Activated naive CD8-positive, alpha-beta T cell treated with anti-CD3 and anti-CD28 coated beads, Interleukin-2, amount 10 ng/mL, durations not matched to agents 7 days and 5 days (primary cell): ENCODE data around the gene TMEM38A. TPM values are rescaled to one million over a fixed set of nuclear protein-coding genes. Genes with fewer than 3 reads are reported as not detected.
"Not testable (repeated sequence)": the region's sequence is repeated elsewhere in the genome, so short reads cannot be mapped to it uniquely, and the experiment has no call there.

Experiments used
- ATAC-seq: fragments of 150-1000 bp; cut with Tn5 transposase; one replicate; pipeline ENCODE4 v1.10.0; 2021; ENCODE audit warnings: low read depth, moderate library complexity
- POLR2A ChIA-PET: fragments of 350-600 bp; sonication (Branson Sonifier 250); formaldehyde crosslinking; loops from one replicate; lab custom pipeline; 2021; ENCODE audit warnings: antibody characterized with exemption; lab: Charles Lee
- DNase-seq: peaks from one replicate; pipeline ENCODE4 v3.0.0; 2021
- H3K27ac Mint-ChIP-seq: one replicate; pipeline ENCODE4 v1.8.0; 2022; ENCODE audit warnings: mild to moderate bottlenecking, mixed read lengths
- H3K27me3 Mint-ChIP-seq: one replicate; pipeline ENCODE4 v1.8.0; 2022; ENCODE audit warnings: mild to moderate bottlenecking, moderate library complexity, mixed read lengths
- H3K36me3 Mint-ChIP-seq: one replicate; pipeline ENCODE4 v1.8.0; 2021; ENCODE audit warnings: mild to moderate bottlenecking, mixed read lengths
- H3K4me1 Mint-ChIP-seq: one replicate; pipeline ENCODE4 v1.8.0; 2021; ENCODE audit warnings: mixed read lengths
- H3K4me3 Mint-ChIP-seq: one replicate; pipeline ENCODE4 v1.8.0; 2022; ENCODE audit warnings: mild to moderate bottlenecking, moderate library complexity, mixed read lengths
- H3K9me3 Mint-ChIP-seq: one replicate; pipeline ENCODE4 v1.8.0; 2021; ENCODE audit warnings: mixed read lengths
- total RNA-seq, 2 experiments: library from RNA; stranded (reverse); gene quantifications; one replicate each; pipeline ENCODE4 v1.2.3, GENCODE V29; 2021

The TMEM38A gene
- total RNA-seq, 2 experiments from 2014 or later = 0.51 to 1.6 TPM

DNA sequence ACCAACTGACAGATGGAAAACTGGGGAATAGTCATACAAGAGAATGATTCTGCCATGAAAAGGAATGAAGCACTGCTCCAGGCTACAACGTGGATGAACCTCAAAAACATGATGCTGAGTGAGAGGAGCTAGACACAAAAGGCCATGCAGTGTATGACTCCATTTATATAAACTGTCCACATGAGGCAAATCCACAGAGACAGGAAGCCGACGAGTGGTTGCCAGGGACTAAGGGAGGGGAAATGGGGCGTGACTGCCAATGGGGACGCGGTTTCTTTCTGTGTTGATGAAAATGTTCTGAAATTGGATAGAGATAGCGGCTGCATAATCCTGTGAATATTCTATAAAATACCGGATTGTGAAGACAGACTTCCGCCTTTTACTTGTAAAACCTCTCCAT lies 11.2 kb upstream of the TMEM38A start:
- H3K27ac Mint-ChIP-seq = no peak overlapping the region
- peaks cover 38% of the 10 kb centered on the region for H3K36me3 Mint-ChIP-seq
- POLR2A ChIA-PET = interaction anchor here (0.8 kb wide), 1 partner anchor 10 kb away, joined by 3 read pairs; the partner anchor contains the start of gene SMIM7

DNA sequence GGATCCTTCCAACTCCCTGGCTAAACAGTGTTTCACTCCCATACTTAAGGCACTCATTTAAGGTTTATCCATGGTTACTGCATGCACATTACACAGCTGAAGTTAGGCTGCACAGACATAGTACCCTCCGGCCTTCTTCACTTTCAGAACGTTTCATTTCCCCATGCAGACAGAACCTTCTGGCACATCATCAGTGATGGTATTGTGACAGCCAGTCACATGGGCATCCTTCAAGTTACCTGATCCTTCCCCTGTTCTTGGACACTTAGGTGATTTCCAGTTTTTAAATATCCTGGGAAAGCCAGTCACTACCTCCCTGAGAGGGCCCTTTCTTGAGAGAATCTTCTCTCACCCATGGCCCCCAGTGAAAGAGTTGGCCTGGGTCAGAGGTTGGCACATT lies 10.1 kb upstream of the TMEM38A start:
- DNase-seq (no peak), ATAC-seq (no peak)
- peaks cover 39% of the 10 kb centered on the region for H3K36me3 Mint-ChIP-seq
- POLR2A ChIA-PET = interaction anchor here (0.7 kb wide), 1 partner anchor 13 kb away, joined by 3 read pairs; no protein-coding TSS in a partner anchor
- no peaks in the 10 kb centered on the region for H3K9me3 Mint-ChIP-seq
- H3K4me1 Mint-ChIP-seq = peaks cover 9% of the 10 kb centered on the region
- no peaks in the 10 kb centered on the region for H3K27me3 Mint-ChIP-seq
- no peak overlapping the region for H3K4me3 Mint-ChIP-seq
- H3K27ac Mint-ChIP-seq = no peak overlapping the region

More for the DNA sequence above, 11.2 kb upstream of the TMEM38A start:
- Mint-ChIP-seq H3K4me3 (no peak overlapping the region), H3K9me3 (no peaks in the 10 kb centered on the region), H3K4me1 (peaks cover 8% of the 10 kb centered on the region), H3K27me3 (no peaks in the 10 kb centered on the region)
- DNase-seq (no peak), ATAC-seq (no peak)

DNA sequence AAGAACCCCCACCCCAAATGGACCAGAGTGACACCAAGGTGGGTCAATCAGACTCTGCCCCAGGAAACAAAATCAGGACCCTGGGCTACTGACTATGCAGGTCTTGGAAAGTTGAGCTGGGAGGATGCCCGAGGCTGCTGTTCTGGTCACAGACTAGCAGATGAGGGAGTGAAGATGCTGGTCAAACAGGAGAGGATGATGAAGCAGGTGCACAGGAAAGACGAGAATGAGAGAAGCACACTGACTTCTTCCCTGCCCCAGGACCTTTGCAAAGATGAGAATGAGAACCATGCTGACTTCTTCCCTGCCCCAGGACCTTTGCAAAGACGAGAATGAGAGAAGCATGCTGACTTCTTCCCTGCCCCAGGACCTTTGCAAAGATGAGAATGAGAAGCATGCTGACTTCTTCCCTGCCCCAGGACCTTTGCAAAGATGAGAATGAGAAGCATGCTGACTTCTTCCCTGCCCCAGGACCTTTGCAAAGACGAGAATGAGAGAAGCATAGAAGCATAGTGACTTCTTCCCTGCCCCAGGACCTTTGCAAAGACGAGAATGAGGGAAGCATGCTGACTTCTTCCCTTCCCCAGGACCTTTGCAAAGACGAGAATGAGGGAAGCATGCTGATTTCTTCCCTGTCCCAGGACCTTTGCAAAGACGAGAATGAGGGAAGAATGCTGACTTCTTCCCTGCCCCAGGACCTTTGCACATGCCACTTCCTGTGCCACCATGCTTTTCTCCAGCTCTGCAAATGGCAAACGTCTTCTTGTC lies 9.3 kb upstream of the TMEM38A start:
- H3K27me3 Mint-ChIP-seq, ATAC-seq, H3K9me3 Mint-ChIP-seq, DNase-seq, POLR2A ChIA-PET, H3K4me3 Mint-ChIP-seq, H3K27ac Mint-ChIP-seq: not testable (repeated sequence)
- Mint-ChIP-seq H3K4me1 (peaks cover 12% of the 10 kb centered on the region), H3K36me3 (peaks cover 39% of the 10 kb centered on the region)

DNA sequence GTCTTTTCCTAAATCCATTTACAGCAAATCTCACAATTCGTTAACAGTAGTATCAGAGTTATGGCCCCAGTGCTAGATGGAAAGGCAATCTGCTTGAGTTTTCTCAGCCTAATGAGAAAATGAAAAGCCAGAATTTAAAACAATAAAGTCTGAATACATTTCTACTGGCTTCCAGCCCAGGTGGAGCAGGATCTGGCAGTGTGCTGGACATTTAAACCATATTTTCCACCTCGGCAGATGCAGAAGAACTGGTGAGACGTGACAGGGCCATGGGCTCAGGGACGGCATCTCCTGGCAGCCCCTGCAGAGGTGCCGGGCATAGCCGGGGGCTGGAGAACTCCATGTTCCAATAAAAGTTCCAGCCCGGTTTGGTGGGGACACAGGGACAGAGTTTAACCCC lies 8.1 kb upstream of the TMEM38A start:
- Mint-ChIP-seq H3K9me3 (no peaks in the 10 kb centered on the region), H3K27me3 (no peaks in the 10 kb centered on the region), H3K4me1 (peaks cover 16% of the 10 kb centered on the region), H3K4me3 (no peak overlapping the region), H3K27ac (no peak overlapping the region), H3K36me3 (peaks cover 39% of the 10 kb centered on the region)
- ATAC-seq (no peak), DNase-seq (no peak)
- POLR2A ChIA-PET = no interaction called here

DNA sequence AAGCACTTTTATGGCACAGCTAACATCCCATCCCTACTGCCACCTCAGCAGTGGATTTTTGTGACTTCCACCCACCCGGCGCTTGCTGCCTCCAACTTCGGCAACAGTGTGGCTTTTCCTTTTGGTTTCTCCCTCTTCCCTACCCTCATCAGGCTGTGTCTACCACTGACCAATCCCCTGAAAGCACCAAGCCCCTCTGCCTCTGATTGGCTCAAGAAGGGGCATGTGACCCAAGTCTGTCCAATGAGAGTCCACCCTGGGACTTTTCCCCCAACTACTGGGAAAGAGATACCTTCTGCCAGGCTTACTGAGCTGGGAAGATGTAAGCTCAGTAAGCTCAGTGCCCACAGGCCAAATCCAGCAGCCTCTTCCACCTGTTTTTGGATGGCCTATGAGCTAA lies 6.8 kb upstream of the TMEM38A start:
- Mint-ChIP-seq H3K4me3 (no peak overlapping the region), H3K4me1 (peaks cover 25% of the 10 kb centered on the region), H3K27me3 (no peaks in the 10 kb centered on the region), H3K9me3 (no peaks in the 10 kb centered on the region), H3K27ac (no peak overlapping the region), H3K36me3 (peaks cover 43% of the 10 kb centered on the region)
- POLR2A ChIA-PET = no interaction called here
- ATAC-seq (no peak), DNase-seq (no peak)

DNA sequence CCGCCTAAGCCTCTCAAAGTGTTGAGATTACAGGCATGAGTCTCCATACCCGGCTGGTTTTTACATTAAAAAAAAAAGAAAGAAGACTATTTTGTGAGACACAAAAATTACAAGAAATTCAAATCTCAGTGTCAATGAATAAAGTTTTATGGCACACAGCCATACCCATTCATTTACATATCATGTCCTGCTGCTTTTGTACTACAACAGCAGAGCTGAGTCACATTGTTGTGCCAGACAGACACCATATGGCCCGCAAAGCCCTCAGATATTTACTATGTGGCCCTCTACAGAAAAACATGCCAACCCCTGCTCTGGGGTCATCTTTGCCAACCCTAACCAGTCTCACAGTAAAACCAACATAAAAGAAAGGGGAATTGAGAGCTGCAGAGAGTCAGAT lies 6.3 kb upstream of the TMEM38A start:
- Mint-ChIP-seq H3K4me1 (peaks cover 23% of the 10 kb centered on the region), H3K27me3 (no peaks in the 10 kb centered on the region), H3K4me3 (no peak overlapping the region), H3K9me3 (no peaks in the 10 kb centered on the region), H3K36me3 (peaks cover 42% of the 10 kb centered on the region), H3K27ac (no peak overlapping the region)
- DNase-seq (no peak), ATAC-seq (no peak)
- POLR2A ChIA-PET = no interaction called here

DNA sequence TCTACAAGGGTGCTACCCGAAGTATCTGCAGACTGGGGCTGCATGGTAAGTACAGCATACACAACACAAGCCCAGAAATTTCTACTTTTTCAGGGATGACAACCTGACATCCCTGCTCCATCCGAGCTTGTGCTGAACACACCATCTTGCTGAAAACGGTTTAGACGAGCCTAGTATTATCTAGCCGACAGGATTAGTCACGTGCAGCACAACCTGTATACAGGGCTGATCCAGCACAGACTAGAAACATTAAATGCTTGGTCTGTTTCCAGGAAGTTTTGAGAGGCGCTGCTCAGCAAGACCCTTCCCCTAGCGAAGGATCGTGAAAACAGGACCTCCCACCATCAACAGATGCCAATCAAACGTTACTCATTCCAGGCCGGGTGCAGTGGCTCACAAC lies 5.2 kb upstream of the TMEM38A start:
- ATAC-seq = no peak
- POLR2A ChIA-PET = no interaction called here

DNA sequence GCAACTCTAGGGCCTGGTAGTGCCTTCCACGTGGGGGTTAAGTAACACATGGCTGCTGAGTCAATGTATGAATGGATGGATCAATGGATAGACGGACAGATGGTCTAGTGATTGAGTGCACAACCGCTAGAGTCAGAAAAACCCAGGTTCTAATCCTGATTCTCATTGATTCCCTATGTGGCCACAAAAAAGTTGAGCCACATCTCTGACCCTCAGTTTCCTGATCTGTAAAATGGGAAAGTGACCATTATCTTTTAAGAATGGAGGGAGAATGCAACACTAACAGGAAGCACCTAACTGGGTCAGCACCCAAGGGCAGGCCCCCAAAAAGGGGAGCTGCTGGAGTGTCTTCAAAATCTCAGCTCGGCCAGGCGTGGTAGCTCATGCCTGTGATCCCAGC lies 3.6 kb upstream of the TMEM38A start:
- Mint-ChIP-seq H3K27ac (no peak overlapping the region), H3K36me3 (peaks cover 23% of the 10 kb centered on the region), H3K4me1 (peaks cover 26% of the 10 kb centered on the region), H3K27me3 (peaks cover 11% of the 10 kb centered on the region), H3K4me3 (no peak overlapping the region), H3K9me3 (no peaks in the 10 kb centered on the region)
- no peak for ATAC-seq
- DNase-seq = no peak
- POLR2A ChIA-PET = interaction anchor here (1.7 kb wide), 1 partner anchor 29 kb away, joined by 4 read pairs; the partner anchor contains the start of gene MED26

More for the DNA sequence above, 5.2 kb upstream of the TMEM38A start:
- DNase-seq = no peak
- Mint-ChIP-seq H3K27me3 (no peaks in the 10 kb centered on the region), H3K9me3 (no peaks in the 10 kb centered on the region), H3K4me3 (no peak overlapping the region), H3K36me3 (peaks cover 36% of the 10 kb centered on the region), H3K27ac (no peak overlapping the region), H3K4me1 (peaks cover 17% of the 10 kb centered on the region)

DNA sequence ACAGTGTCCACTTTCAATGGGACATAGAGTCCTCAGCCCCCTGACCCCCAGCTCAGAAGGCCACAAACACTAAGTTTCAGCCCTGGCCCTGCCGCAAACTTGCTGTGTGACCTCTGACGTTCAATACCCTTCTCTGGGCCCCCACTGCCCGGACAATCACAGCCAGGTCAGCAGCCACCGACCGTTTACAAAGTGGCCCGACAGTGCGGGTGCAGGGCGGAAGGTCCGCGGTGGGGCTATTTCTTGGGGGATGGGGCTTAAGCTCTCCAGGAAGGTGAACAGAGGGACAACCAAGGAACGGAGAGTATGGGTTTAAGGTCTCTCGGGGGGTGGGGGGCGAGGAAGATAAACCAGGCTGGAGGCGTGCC lies 1.5 kb upstream of the TMEM38A start:
- POLR2A ChIA-PET = interaction anchor here (0.6 to 2.8 kb wide), 8 partner anchors 10 to 556 kb away, joined by 3 to 27 read pairs (median 4); partner anchors contain the start of genes MED26 and USE1
- Mint-ChIP-seq H3K36me3 (peaks cover 8% of the 10 kb centered on the region), H3K4me3 (peak overlapping the region; percentile 99), H3K27me3 (peaks cover 17% of the 10 kb centered on the region), H3K4me1 (peaks cover 31% of the 10 kb centered on the region), H3K27ac (peak overlapping the region; percentile 98), H3K9me3 (no peaks in the 10 kb centered on the region)
- no peak for ATAC-seq
- no peak for DNase-seq

DNA sequence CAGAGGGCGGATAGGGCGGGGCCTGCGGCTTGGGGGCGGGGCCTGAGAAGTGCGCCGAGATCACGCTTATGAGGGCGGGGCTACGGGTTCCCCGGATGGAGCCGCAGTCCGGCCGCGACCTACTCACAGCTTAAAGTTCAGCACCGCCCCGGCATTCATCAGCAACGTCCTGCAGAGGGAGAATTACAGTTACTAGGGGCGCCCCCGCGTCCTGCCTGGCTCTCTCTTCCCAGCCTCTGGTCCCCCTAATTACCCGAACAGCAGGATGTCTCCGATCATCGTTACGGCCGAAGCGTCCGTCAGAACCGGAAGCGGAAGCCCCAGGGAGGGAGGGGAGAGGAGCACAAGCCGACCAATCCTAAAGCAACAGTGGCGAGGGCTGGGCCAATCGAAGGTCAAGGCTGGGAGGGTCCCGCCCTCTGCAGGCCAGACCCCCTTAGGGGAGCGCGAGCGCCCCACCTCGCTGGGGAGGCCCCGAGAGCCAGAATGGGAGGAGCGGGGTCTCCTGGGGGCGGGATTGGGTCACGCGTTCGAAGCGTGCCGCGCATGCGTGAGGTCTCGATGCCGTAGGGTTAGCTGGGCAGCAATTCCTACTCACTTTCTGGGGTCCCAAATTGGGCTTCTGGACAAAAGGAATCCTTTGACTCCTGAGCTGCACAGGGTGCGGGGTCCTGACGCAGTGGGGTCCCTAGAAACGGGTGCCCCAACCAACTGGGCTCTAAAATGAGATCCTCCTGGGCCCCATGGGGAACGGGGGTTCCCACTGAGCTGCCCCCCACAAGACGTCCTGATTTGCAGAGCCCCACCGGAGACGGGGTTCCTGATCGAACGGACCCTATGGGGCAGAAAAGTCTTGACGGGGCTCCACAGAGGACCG lies 869 bp upstream of the TMEM38A start, which contains the start of gene SMIM7:
TSS of gene SMIM7 (minus strand) at position 313 of the 877 bp plus-strand sequence. CDS start at position 279, 34 bp downstream.
- Mint-ChIP-seq H3K27me3 (peaks cover 17% of the 10 kb centered on the region), H3K36me3 (peaks cover 4% of the 10 kb centered on the region), H3K4me3 (peak within 1 kb of the TSS; percentile 99), H3K27ac (peak within 1 kb of the TSS; percentile 98), H3K9me3 (no peaks in the 10 kb centered on the region), H3K4me1 (peaks cover 30% of the 10 kb centered on the region)
- POLR2A ChIA-PET = interaction anchor here (0.6 to 2.8 kb wide), 14 partner anchors 10 to 555 kb away, joined by 3 to 27 read pairs (median 3); partner anchors contain the start of genes C19orf44, CALR3, MED26 and USE1
- peak; percentile 99 for ATAC-seq
- DNase-seq = peak; percentile 96

DNA sequence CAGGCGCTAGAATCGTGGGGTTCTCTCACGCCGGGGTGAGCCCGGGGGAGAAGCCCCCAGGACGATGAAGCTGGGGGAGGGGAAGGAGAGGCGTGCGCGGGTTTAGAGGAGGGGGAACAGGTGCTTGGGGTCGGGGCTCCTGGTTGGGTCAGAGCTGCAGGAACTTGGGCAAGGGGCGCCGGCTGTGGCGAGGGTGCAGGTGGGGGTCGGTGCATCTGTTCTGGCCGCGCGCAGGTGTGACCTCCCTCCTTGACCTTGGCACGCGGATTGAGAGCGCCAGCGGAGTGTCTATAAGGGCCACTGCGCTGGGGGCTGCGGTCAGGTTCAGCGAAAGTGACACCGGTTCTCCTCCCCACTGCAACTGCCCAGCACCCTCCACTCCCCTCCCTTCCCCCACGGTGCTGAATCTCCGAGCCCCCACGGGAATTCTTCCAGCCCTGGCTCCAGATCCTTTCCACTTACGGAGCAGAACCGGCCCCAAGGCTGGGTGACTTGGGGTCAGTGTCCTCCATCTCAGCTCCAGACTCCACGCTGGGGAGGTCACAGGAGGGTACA lies 618 bp downstream of the TMEM38A start:
- DNase-seq = peak; percentile 34
- peak overlapping the region; percentile 51 for H3K27ac Mint-ChIP-seq

DNA sequence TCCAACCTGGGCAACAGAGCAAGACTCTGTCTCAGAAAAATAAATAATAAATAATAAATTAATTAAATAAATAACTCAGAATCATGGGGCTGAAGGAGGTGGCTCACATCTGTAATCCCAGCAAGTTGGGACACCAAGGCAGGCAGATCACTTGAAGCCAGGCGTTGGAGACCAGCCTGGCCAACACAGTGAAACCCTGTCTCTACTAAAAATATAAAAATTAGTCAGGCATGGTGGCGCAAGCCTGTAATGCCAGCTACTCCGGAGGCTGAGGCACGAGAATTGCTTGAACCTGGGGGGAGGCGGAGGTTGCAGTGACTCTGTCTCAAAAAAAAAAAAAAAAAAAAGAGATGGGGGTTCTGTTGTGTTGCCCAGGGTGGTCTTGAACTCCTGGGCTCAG lies 7.2 kb downstream of the TMEM38A start:
- Mint-ChIP-seq H3K36me3 (no peaks in the 10 kb centered on the region), H3K9me3 (no peaks in the 10 kb centered on the region), H3K27me3 (peaks cover 3% of the 10 kb centered on the region), H3K4me1 (peaks cover 5% of the 10 kb centered on the region), H3K27ac (no peak overlapping the region), H3K4me3 (no peak overlapping the region)
- POLR2A ChIA-PET = interaction anchor here (0.7 kb wide), 1 partner anchor 523 kb away, joined by 4 read pairs; no protein-coding TSS in a partner anchor
- ATAC-seq (no peak), DNase-seq (no peak)

More for the DNA sequence above, 618 bp downstream of the TMEM38A start:
- ATAC-seq = no peak
- H3K27me3 Mint-ChIP-seq = peaks cover 17% of the 10 kb centered on the region
- peaks cover 27% of the 10 kb centered on the region for H3K4me1 Mint-ChIP-seq
- H3K9me3 Mint-ChIP-seq = no peaks in the 10 kb centered on the region
- POLR2A ChIA-PET = interaction anchor here (0.7 to 2.8 kb wide), 4 partner anchors 34 to 119 kb away, joined by 7 to 27 read pairs (median 8); partner anchors contain the start of gene MED26
- H3K4me3 Mint-ChIP-seq = peak overlapping the region; percentile 76
- peaks cover 4% of the 10 kb centered on the region for H3K36me3 Mint-ChIP-seq

DNA sequence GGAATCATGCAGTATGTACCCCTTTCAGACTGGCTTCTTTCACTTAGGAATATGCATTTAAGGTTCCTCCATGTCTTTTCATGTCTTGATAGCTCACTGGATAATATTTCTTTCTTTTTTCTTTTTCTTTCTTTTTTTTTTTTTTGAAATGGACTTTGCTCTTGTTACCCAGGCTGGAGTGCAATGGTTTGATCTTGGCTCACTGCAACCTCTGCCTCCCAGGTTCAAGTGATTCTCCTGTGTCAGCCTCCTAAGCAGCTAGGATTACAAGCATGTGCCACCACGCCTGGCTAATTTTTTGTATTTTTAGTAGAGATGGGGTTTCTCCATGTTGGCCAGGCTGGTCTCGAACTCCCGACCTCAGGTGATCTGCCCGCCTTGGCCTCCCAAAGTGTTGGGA lies 7.8 kb downstream of the TMEM38A start:
- H3K4me3 Mint-ChIP-seq, ATAC-seq, H3K27ac Mint-ChIP-seq, DNase-seq, H3K4me1 Mint-ChIP-seq, H3K27me3 Mint-ChIP-seq, H3K9me3 Mint-ChIP-seq, H3K36me3 Mint-ChIP-seq: not testable (repeated sequence)
- POLR2A ChIA-PET = interaction anchor here (0.7 kb wide), 1 partner anchor 522 kb away, joined by 4 read pairs; no protein-coding TSS in a partner anchor
